Activated naive CD8-positive, alpha-beta T cell treated with anti-CD3 and anti-CD28 coated beads, Interleukin-2, amount 50 U/mL, for 24 hours (primary cell): ENCODE data around the gene PARP1.

ENCODE experiments used
- ATAC-seq: fragments of 150-1000 bp; cut with Tn5 transposase; one replicate; pipeline ENCODE4 v1.10.0; 2021
- DNase-seq: peaks from one replicate; pipeline ENCODE4 v3.0.0; 2021
- H3K27ac Mint-ChIP-seq: one replicate; pipeline ENCODE4 v1.8.0; 2021; ENCODE audit warnings: mild to moderate bottlenecking, mixed read lengths
- H3K27me3 Mint-ChIP-seq: one replicate; pipeline ENCODE4 v1.8.0; 2021; ENCODE audit warnings: mixed read lengths
- H3K36me3 Mint-ChIP-seq: one replicate; pipeline ENCODE4 v1.8.0; 2021; ENCODE audit warnings: low read depth, mixed read lengths
- H3K4me1 Mint-ChIP-seq: one replicate; pipeline ENCODE4 v1.8.0; 2021; ENCODE audit warnings: mixed read lengths
- H3K4me3 Mint-ChIP-seq: one replicate; pipeline ENCODE4 v1.8.0; 2021; ENCODE audit warnings: mild to moderate bottlenecking, moderate library complexity, mixed read lengths
- H3K9me3 Mint-ChIP-seq: one replicate; pipeline ENCODE4 v1.8.0; 2021; ENCODE audit warnings: mixed read lengths

Gene PARP1

GRCh38 chr1:226384717-226385116, 23.2 kb downstream of the PARP1 start:
- ATAC-seq = no peak
- DNase-seq = no peak
- H3K4me3 Mint-ChIP-seq = no peak overlapping the region
- no peaks in the 10 kb centered on the region for H3K9me3 Mint-ChIP-seq
- peaks cover 7% of the 10 kb centered on the region for H3K4me1 Mint-ChIP-seq
- H3K36me3 Mint-ChIP-seq = peaks cover 70% of the 10 kb centered on the region
- H3K27ac Mint-ChIP-seq = no peak overlapping the region
- no peaks in the 10 kb centered on the region for H3K27me3 Mint-ChIP-seq

GRCh38 chr1:226384040-226384439, 23.9 kb downstream of the PARP1 start:
- H3K4me1 Mint-ChIP-seq = peaks cover 7% of the 10 kb centered on the region
- no peaks in the 10 kb centered on the region for H3K9me3 Mint-ChIP-seq
- no peak for DNase-seq
- no peak overlapping the region for H3K4me3 Mint-ChIP-seq
- peaks cover 70% of the 10 kb centered on the region for H3K36me3 Mint-ChIP-seq
- no peaks in the 10 kb centered on the region for H3K27me3 Mint-ChIP-seq
- no peak for ATAC-seq
- H3K27ac Mint-ChIP-seq = no peak overlapping the region

- Mint-ChIP-seq H3K27me3 (no peaks in the 10 kb centered on the region), H3K9me3 (no peaks in the 10 kb centered on the region), H3K4me3 (no peak overlapping the region), H3K27ac (no peak overlapping the region), H3K4me1 (peaks cover 7% of the 10 kb centered on the region), H3K36me3 (peaks cover 70% of the 10 kb centered on the region)
- DNase-seq (no peak), ATAC-seq (no peak)
These were observed 25.9 kb downstream of the PARP1 start for GRCh38 chr1:226382030-226382429.

GRCh38 chr1:226381226-226381998, 26.5 kb downstream of the PARP1 start:
- H3K27me3 Mint-ChIP-seq = no peaks in the 10 kb centered on the region
- no peak overlapping the region for H3K4me3 Mint-ChIP-seq
- H3K9me3 Mint-ChIP-seq = no peaks in the 10 kb centered on the region
- no peak overlapping the region for H3K27ac Mint-ChIP-seq
- H3K36me3 Mint-ChIP-seq = peaks cover 74% of the 10 kb centered on the region
- DNase-seq (no peak), ATAC-seq (no peak)
- peaks cover 7% of the 10 kb centered on the region for H3K4me1 Mint-ChIP-seq

- H3K9me3 Mint-ChIP-seq = no peaks in the 10 kb centered on the region
- ATAC-seq (no peak), DNase-seq (no peak)
- H3K27ac Mint-ChIP-seq = no peak overlapping the region
- peaks cover 83% of the 10 kb centered on the region for H3K36me3 Mint-ChIP-seq
- H3K27me3 Mint-ChIP-seq = no peaks in the 10 kb centered on the region
- no peak overlapping the region for H3K4me3 Mint-ChIP-seq
- peaks cover 7% of the 10 kb centered on the region for H3K4me1 Mint-ChIP-seq
These were observed 29.8 kb downstream of the PARP1 start for GRCh38 chr1:226378071-226378470.

- no peaks in the 10 kb centered on the region for H3K27me3 Mint-ChIP-seq
- no peak overlapping the region for H3K27ac Mint-ChIP-seq
- H3K4me1 Mint-ChIP-seq = peaks cover 6% of the 10 kb centered on the region
- H3K4me3 Mint-ChIP-seq = no peak overlapping the region
- ATAC-seq (no peak), DNase-seq (no peak)
- no peaks in the 10 kb centered on the region for H3K9me3 Mint-ChIP-seq
- peaks cover 81% of the 10 kb centered on the region for H3K36me3 Mint-ChIP-seq
These were observed 31.6 kb downstream of the PARP1 start for GRCh38 chr1:226376300-226376699.

- Mint-ChIP-seq H3K27ac (no peak overlapping the region), H3K4me1 (peaks cover 4% of the 10 kb centered on the region), H3K9me3 (no peaks in the 10 kb centered on the region), H3K4me3 (no peak overlapping the region), H3K27me3 (no peaks in the 10 kb centered on the region), H3K36me3 (peaks cover 67% of the 10 kb centered on the region)
- ATAC-seq = no peak
- no peak for DNase-seq
These were observed 34.5 kb downstream of the PARP1 start for GRCh38 chr1:226373376-226373775.

DNA sequence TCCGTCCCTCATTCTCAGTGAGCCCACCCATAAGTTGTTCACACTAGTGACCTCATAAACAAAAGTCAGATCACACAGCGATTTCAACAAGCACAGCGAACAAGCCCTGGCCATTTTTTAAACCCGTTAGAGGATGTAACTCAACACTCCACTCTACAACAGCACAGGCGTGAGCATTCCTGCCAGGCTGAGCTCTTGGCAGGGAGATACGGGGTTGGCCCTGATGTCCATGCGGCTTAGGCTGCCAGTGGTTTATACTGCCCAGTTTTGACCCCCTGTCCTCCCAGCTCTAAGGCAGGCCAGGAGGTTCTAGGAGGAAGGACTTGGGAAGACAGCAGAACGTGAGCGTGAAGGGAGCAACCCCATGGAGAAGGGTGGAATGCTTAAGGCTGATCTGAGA, 35.0 kb downstream of the PARP1 start:
- ATAC-seq (no peak), DNase-seq (no peak)
- H3K27ac Mint-ChIP-seq = no peak overlapping the region
- H3K4me1 Mint-ChIP-seq = peaks cover 4% of the 10 kb centered on the region
- H3K4me3 Mint-ChIP-seq = no peak overlapping the region
- peaks cover 63% of the 10 kb centered on the region for H3K36me3 Mint-ChIP-seq
- no peaks in the 10 kb centered on the region for H3K27me3 Mint-ChIP-seq
- H3K9me3 Mint-ChIP-seq = no peaks in the 10 kb centered on the region

DNA sequence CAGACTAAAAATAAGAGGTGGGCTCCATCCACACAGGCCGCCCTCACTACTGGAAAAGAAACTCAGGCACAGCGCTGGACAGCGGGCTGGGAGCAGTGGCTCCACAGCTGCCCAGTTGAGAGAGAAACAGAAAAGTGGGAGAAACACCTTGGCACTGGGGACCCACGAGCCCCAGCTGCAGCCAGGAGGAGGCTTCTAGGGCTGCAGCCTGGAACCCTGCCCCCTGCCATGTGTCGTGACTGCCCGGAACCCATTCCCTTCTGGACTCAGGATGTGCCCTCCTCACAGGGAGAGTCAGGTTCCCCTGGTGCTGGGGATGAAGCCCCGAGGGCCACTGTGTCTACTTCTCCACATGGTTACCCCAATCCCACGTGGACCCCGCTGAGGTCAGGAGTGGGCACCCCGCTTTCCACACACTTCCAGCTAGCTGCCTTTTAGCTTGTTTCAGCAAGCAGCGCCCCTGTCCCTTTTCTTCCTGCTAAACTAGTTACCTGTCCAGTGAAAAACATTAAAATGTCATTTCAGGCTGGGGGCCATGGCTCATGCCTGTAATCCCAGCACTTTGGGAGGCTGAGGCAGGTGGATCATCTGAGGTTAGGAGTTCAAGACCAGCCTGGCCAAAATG, 35.9 kb downstream of the PARP1 start:
- no peak overlapping the region for H3K27ac Mint-ChIP-seq
- H3K36me3 Mint-ChIP-seq = peaks cover 56% of the 10 kb centered on the region
- ATAC-seq (no peak), DNase-seq (no peak)
- H3K4me3 Mint-ChIP-seq = no peak overlapping the region
- H3K4me1 Mint-ChIP-seq = peaks cover 4% of the 10 kb centered on the region
- no peaks in the 10 kb centered on the region for H3K9me3 Mint-ChIP-seq
- H3K27me3 Mint-ChIP-seq = no peaks in the 10 kb centered on the region

DNA sequence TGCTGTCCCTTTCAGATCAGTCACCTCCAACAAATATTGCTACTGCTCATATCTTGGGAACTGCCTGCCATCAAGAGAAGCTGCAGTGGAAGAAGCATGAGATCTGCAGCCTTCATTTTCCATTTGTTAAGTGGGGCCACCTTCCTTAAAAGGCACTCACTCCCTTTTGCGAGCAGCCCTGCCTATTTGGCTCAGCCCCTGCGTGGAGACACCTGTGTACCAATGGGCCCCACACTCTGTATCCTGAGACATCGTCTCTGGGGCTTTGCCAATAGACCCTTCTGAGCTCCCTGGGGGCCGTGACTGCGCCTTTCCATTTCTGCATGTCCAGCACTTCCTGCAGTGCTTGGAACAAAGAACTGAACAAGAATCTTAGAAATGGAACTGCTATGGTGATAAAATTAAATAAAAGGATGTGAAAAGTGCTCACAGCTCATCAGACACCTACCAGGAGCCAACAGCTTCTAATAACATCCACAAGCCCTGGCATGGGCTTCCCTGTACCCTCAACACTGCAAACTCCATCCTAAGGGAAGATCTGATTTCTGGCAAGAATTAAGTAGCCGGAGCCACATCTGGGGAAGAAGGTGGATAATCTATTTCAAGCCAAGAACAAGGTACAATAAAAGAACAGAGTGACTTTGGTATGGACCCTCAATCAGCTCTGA, 36.7 kb downstream of the PARP1 start:
- H3K9me3 Mint-ChIP-seq = no peaks in the 10 kb centered on the region
- DNase-seq (no peak), ATAC-seq (no peak)
- peaks cover 4% of the 10 kb centered on the region for H3K4me1 Mint-ChIP-seq
- no peak overlapping the region for H3K27ac Mint-ChIP-seq
- no peaks in the 10 kb centered on the region for H3K27me3 Mint-ChIP-seq
- peaks cover 54% of the 10 kb centered on the region for H3K36me3 Mint-ChIP-seq
- H3K4me3 Mint-ChIP-seq = no peak overlapping the region

GRCh38 chr1:226370144-226370923, 37.6 kb downstream of the PARP1 start:
- peaks cover 4% of the 10 kb centered on the region for H3K4me1 Mint-ChIP-seq
- no peak for DNase-seq
- H3K9me3 Mint-ChIP-seq = no peaks in the 10 kb centered on the region
- no peak for ATAC-seq
- no peaks in the 10 kb centered on the region for H3K27me3 Mint-ChIP-seq
- H3K4me3 Mint-ChIP-seq = no peak overlapping the region
- no peak overlapping the region for H3K27ac Mint-ChIP-seq
- peaks cover 49% of the 10 kb centered on the region for H3K36me3 Mint-ChIP-seq

GRCh38 chr1:226369110-226369509, 38.8 kb downstream of the PARP1 start:
- Mint-ChIP-seq H3K27me3 (no peaks in the 10 kb centered on the region), H3K27ac (no peak overlapping the region), H3K9me3 (no peaks in the 10 kb centered on the region), H3K36me3 (peaks cover 48% of the 10 kb centered on the region), H3K4me3 (no peak overlapping the region), H3K4me1 (peaks cover 4% of the 10 kb centered on the region)
- ATAC-seq = no peak
- no peak for DNase-seq

DNA sequence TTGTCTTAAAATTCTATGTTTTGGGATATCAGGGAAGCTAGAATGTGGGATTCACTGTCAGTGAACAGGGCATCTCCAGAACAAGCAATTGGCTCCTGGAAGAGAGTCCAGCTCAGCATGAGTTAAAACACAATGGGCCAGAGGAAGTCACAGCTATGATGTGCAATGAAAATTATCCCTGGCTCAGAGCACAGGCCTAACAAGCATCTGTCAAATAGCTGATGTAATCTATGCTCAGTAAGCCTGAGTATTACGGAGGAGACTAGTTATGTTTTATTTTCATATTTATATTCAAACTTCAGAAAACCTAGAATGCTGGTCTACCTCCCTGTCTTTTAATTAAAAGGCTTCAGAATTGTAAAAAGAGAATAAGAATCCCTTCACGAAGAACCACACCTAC, 41.6 kb downstream of the PARP1 start:
- ATAC-seq = no peak

GRCh38 chr1:226365831-226366231, 42.1 kb downstream of the PARP1 start:
- Mint-ChIP-seq H3K36me3 (peaks cover 48% of the 10 kb centered on the region), H3K27ac (no peak overlapping the region)

More for the DNA sequence above, 41.6 kb downstream of the PARP1 start:
- Mint-ChIP-seq H3K27me3 (no peaks in the 10 kb centered on the region), H3K4me3 (no peak overlapping the region), H3K9me3 (no peaks in the 10 kb centered on the region), H3K27ac (no peak overlapping the region), H3K4me1 (peaks cover 4% of the 10 kb centered on the region), H3K36me3 (peaks cover 47% of the 10 kb centered on the region)
- DNase-seq = no peak

More at GRCh38 chr1:226365831-226366231, 42.1 kb downstream of the PARP1 start:
- Mint-ChIP-seq H3K4me1 (peaks cover 3% of the 10 kb centered on the region), H3K9me3 (no peaks in the 10 kb centered on the region), H3K4me3 (no peak overlapping the region), H3K27me3 (no peaks in the 10 kb centered on the region)
- ATAC-seq (no peak), DNase-seq (no peak)
